CD4-positive, alpha-beta T cell treated with Interleukin-1 beta for 1 hour (primary cell): ENCODE measurements around the gene EPS15.
"Not testable (repeated sequence)": the region's sequence is repeated elsewhere in the genome, so short reads cannot be mapped to it uniquely, and the experiment has no call there.

Source experiments
- DNase-seq, 2 donors: peaks; one replicate each; pipeline ENCODE4 v3.0.0-alpha.2; 2020 to 2022

The EPS15 gene

GRCh38 chr1:51519048-51519864 lies at the start of gene EPS15:
Gene EPS15, minus strand, starts transcription at chr1:51519266. Its CDS starts 35 bp downstream, at chr1:51519231.
- peak; percentile 88 to 91 for DNase-seq

DNA sequence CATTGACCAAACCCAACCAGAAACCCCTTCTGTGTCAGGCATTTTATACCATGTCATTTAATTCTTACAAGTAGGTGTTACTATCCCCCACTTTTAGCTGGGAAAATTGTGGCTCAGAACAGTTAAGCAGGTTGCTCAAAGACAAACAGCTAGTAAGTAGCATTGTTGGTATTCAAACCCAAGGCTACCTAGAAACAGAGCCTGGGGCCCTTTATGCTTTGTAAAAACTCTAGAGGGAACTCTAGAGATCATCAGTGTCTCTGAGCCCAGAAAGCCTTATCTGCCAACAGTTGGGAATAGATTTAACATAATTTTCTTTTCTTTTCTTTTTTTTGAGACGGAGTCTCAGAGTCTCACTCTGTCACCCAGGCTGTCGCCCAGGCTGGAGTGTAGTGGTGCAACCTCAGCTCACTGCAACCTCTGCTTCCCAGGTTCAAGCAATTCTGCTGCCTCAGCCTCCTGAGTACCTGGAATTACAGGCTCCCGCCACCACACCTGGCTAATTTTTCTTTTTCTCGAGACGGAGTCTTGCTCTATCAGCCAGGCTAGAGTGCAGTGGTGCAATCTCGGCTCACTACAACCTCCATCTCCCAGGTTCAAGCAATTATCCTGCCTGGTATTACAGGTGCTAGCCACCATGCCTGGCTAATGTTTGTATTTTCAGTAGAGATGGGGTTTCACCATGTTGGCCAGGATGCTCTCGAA lies 49.3 kb upstream of the EPS15 start:
- no peak for DNase-seq

DNA sequence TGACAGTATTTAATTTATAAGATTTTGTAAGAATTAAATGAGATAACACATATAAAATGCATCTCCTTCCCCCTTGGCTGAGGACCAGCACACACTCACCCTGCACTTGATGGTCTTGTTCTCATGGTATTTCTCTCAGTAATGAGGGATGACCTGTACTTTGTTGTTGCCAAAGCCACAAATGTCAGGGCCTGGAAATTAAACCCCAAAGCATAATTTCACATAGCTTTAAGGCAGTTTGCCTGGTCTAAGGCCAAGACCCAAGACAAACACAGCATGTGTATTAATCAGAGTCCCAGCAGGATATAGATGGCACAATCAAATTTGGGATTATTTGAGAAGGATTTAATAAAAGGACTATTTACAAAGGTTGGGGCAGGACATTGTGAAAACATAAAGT lies 48.6 kb upstream of the EPS15 start:
- no peak for DNase-seq

DNA sequence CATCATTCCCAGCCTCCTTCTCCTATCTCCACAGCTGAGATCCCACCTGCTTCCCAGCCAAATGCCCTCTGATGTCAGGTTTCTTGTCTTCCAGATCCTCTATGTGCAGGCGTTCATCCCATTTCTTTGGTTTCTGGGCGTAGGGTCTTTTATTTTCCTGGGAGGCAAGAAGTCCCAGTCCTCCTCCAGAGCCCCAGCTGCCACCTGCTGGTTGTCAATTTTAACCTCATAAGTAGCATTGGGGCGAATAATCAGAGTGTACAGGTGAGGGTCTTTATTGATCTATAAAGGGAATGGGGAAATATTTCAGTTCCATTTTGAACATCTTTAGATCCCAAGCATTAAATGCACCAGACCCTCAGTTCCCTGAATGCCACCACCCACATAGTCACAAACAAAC lies 47.2 kb upstream of the EPS15 start:
- DNase-seq, result no peak

DNA sequence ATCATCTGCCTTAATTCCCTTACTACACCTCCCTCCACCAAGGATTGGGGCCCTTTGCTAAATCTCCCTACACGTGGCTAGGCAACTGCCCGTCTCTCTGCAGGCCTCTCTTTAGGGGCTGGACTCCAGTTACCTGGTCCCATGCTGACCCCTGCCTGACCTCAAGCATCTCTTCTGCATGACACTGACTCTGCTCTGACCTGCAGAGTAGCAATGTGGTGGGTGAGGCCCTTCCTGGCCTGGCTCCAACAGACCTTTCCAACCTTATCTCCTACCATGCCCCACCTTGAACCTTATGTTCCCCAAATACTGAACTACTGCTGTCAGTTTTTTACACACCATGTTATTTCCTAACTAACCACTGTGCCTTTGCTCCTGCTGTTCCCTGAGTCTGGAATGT lies 45.9 kb upstream of the EPS15 start:
- DNase-seq, result no peak

DNA sequence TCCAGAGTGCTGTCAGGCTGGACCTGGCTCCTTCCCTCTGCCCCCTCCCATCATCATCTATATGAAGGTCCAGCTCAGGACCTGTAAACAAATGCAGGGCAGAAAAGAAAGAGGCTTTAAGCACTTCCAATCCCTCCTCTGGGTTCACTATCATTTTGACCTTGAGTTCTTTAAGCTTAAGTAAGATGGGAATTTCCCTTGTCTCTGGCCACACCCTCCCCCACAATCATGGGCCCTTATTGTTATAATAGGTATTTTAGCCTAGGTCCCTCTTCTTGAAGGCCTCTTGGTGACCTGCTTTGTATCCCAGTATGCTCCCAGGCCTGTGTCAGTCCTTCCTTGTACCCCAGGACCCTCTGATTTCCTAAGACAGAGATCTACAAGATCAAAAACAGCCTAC lies 45.1 kb upstream of the EPS15 start:
- DNase-seq, result no peak

DNA sequence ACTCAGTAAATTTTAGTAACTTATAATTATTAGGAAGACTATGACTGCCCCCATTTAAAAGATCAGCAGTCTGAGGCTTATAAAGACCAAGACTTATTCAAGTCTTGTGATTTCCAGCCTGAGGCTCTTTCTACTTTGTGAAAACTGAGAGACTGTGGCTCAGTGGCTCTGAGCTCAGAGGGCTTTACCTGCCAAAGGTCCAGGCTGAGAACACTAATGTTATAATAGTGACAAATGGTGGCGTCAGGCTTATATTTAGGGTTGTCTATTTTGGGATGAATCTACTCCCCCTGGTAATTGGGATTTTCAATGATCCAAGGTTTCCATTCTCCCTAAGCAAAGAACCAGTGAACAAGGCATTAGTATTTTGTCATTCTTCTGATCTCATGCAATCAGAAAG lies 42.6 kb upstream of the EPS15 start:
- DNase-seq, result no peak

GRCh38 chr1:51560895-51561294 lies 41.8 kb upstream of the EPS15 start:
- not testable (repeated sequence) for DNase-seq

GRCh38 chr1:51560034-51560433 lies 41.0 kb upstream of the EPS15 start:
- no peak for DNase-seq

DNA sequence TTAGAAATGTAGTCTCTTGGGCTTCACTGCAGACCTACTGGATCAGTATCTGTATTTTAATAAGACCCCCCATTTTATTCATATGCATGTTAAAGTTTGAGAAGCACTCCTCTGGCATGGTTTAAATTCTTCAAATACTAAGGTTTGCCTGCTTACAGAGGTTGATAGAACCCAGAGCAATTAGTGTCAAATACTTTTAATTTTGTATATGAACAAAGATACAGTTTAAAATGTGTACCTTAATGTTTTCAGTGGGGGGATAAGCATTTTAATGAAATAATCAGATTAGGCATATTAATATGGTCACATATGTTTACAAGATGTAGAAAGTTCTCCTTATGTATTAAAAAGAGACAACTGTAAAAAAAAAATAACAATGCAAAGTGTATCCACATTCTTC lies 40.4 kb upstream of the EPS15 start:
- no peak for DNase-seq

DNA sequence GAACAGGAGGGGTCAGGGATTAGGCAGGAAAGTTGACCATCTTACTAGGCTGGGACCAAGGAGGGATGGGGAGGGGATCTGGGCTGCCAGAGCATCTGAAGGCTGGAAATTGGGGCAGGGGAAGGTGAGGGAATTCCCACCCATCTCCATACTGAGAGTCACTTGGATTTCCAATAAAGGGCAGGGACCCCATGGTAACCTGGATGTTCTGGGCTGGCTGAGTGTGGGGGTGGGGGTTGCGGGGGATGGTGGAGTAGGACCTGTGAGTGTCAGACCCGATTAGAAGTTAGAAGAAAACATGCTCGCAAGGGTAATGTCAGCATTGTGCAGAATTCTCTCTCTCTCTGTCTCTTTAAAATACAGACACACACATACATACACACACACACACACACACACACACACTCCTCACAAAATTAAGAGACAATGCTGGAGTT lies 40.0 kb upstream of the EPS15 start:
- DNase-seq, result no peak

- no peak for DNase-seq
Observed at GRCh38 chr1:51558375-51558924, 39.4 kb upstream of the EPS15 start.

DNA sequence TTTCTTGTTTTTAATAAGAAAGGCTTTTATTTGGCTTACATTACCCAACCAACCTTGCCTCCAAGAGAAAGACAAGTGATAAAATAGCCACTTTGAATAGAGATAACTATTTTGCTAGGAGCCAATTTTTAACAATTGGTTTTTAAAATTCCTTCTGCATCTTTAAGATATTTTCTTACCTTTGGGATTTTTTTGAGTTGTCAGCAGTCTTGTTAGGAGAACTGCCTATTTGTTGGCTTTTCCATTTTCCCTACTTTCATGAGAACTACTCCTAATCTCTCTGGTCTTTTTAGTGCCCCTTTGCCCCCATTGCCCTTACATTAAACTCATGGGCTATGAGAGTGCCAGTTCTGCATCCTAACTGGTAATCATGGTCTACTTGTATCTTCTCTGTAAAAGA lies 38.1 kb upstream of the EPS15 start:
- DNase-seq, result no peak

DNA sequence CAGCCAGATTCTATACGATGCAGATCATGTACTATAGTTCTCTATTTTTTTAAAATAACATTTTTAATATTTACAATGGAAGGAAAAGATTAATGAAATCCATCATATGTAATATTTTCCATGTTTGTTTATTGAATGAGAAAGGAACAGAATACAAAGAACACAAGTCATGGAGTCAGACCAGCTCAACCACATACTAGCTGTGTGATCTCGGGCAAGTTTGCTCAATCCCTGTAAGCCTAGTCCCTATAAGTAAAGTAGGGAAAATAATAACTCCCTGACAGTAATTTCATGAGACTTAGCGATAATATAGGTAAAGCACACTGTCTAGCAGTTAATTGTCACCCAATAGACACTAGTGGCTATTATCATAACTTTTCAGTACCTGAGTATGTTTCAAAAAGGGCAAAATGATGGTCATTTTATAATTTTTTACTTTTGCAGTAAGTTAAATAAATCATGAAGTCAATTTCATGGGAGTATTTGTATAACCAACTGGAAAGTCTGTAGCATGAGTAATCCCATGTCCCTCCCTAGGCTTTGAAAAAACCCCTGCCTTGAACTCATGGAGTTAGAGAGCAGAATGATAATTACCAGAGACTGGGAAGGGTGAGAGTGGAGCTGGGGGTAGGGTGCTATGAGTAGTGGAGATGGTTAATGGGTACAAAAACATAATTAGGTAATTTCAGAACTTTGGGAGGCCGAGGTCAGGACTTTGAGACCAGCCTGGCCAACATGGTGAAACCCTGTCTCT lies 37.0 kb upstream of the EPS15 start:
- DNase-seq, result no peak

GRCh38 chr1:51553911-51554310 lies 34.8 kb upstream of the EPS15 start:
- no peak for DNase-seq

DNA sequence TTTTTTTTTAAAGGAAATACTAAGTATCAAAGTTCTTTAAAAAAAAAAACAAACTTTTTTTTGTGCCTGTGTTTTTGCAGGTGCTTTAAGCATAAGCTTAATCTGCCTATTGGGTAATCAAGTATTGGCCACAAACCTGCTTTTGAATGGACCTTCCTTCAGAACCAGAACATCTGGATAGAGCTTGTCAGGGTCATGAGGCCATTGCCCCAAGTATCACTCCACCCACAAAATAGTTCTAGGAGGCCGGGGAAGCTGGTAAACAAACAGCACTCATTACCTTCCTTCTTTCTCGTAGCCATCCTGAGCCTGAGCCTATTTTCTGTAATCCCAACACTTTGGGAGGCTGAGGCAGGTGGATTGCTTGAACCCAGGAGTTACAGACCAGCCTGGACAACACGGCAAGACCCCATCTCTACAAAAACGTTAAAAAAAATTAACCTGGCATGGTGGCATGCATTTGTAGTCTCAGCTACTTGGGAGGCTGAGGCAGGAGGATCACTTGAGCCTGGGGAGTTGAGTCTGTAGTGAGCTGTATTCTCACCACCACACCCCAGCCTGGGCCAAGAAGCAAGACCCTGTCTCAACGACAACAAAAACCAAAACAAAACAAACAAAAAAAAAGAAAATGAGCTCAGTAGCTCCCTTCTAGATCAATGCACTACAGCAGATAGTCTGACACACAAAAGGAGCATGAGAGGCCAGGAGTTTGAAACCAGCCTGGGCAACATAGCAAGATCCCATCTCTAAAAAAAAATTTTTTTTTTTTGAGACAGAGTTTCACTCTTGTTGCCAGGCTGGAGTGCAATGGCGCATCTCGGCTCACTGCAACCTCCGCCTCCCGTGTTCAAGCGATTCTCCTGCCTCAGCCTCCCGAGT lies 34.1 kb upstream of the EPS15 start:
- DNase-seq, result no peak

- DNase-seq, result no peak
Observed at GRCh38 chr1:51551848-51552296, 32.8 kb upstream of the EPS15 start.

DNA sequence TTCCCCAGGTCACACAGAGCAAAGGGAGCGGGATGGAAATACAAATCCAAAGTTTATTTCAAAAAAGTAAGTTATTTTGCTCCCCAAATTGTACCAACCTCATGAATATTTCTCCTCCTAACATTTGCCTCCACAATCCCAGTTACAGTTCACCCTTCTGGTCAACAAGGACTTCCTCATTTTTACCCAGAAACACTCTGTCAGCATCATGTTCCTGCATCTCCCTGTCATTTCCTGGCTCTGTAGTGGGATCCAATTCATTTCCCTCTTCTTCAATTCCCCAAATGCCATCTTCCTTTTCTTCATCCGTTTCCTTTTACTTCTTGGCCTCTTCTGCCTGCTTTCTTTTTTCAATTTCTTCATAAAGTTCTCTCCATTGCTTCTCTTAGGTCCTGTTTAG lies 32.0 kb upstream of the EPS15 start:
- no peak for DNase-seq

DNA sequence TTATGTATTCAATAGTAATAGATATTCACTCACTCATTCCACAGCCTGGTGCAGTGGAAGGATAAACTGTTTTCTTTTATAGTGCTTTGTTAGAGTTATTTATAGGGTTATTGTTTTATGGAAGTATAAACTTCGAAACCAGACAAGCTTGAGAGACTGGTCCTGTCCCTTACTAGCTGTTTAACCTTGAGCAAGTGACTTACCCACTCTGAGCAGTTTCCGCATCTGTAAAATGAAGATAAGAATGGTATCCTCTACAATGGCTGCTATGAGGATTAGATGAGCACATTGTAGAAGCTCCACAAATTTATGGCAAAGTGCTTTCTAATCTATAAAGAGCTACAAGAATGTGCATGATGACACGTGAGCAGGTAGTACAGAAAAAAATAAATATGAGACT lies 30.8 kb upstream of the EPS15 start:
- DNase-seq, result no peak

DNA sequence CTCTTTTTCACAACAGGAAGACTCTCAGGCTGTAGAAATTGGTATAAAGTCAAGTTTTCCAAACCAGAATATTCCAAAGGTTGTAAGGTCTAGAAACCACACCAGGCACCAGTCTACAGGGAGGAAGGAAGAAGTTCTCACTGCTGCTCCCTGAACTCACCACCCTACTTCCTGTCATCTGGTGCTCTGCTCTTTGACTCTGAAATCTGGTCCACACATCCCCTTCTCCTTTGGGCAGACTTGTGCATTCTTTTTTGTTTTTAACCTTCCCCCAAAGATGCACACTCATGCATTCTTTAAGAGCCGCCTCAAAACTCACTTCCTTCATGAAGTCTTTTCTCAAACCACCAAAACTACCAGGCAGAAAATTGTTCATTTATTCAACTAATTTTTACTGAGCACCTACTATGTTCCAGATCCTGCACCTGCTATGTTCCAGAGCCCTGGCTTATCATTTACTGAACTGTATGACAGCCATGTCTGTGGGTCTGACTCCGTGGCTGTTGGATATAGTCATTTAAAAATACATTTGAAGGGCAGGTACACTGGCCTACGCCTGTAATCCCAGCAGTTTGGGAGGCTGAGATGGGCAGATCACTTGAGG lies 30.1 kb upstream of the EPS15 start:
- DNase-seq, result peak; percentile 6 to 7

DNA sequence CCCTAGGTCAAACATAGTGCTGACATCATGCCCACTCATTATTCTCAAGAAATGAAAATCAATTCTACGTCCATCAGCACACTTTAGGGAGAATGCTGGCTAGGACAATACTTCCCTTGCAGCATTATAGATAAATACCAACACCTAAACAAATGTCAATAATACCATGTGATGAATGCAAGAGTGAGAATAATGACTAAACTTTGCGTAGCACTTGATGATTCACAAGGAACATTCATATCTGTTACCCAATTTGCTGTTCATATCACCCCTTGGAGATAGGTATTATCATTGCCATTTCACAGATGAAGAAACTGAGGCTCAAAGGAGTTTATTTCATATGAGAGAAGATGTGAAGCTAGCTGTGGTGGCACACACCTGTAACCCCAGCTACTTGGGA lies 24.8 kb upstream of the EPS15 start:
- no peak for DNase-seq
